GM10248 (cell line): ENCODE data around the gene GALNT6.

ENCODE experiments used
- CTCF ChIA-PET: fragments of 300-600 bp; sonication (Branson Sonifier 250); formaldehyde crosslinking; extraction: SDS; loops from one replicate; lab custom pipeline; 2021; ENCODE audit warnings: antibody characterized with exemption; lab: Yijun Ruan, JAX
- POLR2A ChIA-PET: fragments of 350-650 bp; sonication (Branson Sonifier 250); formaldehyde crosslinking; extraction: SDS; loops from one replicate; lab custom pipeline; 2020; ENCODE audit warnings: antibody characterized with exemption; lab: Yijun Ruan, JAX
- DNase-seq: peaks from one replicate; pipeline ENCODE4 v3.0.0; 2012; ENCODE audit errors: extremely low spot score
- TF ChIP-seq, protein P1 (sequence below): IDR thresholded peaks from 2 replicates; pipeline ENCODE4 v1.5.1; 2012; ENCODE audit warnings: mild to moderate bottlenecking, low read depth; ENCODE audit errors: extremely low read depth, missing control alignments, control extremely low read depth

GALNT6 gene

GRCh38 chr12:51373187-51373586 lies 18.0 kb downstream of the GALNT6 start:
- no peak for DNase-seq
- TF ChIP-seq, protein P1, sequence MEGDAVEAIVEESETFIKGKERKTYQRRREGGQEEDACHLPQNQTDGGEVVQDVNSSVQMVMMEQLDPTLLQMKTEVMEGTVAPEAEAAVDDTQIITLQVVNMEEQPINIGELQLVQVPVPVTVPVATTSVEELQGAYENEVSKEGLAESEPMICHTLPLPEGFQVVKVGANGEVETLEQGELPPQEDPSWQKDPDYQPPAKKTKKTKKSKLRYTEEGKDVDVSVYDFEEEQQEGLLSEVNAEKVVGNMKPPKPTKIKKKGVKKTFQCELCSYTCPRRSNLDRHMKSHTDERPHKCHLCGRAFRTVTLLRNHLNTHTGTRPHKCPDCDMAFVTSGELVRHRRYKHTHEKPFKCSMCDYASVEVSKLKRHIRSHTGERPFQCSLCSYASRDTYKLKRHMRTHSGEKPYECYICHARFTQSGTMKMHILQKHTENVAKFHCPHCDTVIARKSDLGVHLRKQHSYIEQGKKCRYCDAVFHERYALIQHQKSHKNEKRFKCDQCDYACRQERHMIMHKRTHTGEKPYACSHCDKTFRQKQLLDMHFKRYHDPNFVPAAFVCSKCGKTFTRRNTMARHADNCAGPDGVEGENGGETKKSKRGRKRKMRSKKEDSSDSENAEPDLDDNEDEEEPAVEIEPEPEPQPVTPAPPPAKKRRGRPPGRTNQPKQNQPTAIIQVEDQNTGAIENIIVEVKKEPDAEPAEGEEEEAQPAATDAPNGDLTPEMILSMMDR, result no peak

GRCh38 chr12:51372021-51372420 lies 19.2 kb downstream of the GALNT6 start:
- TF ChIP-seq, protein P1, result no peak
- POLR2A ChIA-PET, result no interaction called here
- CTCF ChIA-PET, result interaction anchor here (0.8 to 1.8 kb wide), 4 partner anchors 11 to 27 kb away, joined by 3 to 6 read pairs (median 4); partner anchors contain the start of gene GALNT6
- DNase-seq, result no peak

More at GRCh38 chr12:51373187-51373586, 18.0 kb downstream of the GALNT6 start:
- CTCF ChIA-PET, result no interaction called here
- POLR2A ChIA-PET, result no interaction called here

DNA sequence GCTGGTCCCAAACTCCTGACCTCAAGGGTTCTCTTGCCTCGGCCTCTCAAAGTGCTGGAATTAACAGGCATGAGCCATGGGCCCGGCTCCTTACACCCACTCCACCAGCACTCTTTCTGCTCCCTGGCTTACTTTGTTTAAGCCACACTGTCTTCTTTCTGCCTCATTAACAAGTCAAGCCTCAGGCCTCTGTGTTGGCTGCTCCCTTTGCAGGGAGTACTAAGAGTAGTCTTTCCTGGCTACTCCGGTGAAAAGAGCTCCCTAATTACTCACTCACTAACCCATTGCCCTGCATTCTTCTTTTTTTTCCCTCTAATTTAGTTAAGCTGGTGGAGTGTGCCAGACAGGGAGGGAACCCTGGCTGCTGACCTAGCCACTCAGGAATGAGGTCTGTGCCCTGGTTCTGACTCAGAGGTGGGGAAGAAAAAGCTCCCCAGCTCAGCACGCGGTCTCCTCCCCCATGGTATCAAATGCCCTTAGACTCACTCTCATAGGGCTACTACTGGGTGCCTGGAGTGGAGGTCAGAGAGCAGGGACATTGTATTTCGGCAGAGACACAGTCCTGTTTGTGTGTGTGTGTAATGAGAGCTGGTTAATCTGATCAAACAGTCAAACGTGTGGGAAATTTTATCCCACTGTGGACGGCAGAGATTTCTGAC lies 19.8 kb downstream of the GALNT6 start:
- ChIA-PET POLR2A (no interaction called here), CTCF (interaction anchor here (0.8 to 1.8 kb wide), 4 partner anchors 10 to 27 kb away, joined by 3 to 6 read pairs (median 4); partner anchors contain the start of gene GALNT6)

GRCh38 chr12:51370667-51371066 lies 20.5 kb downstream of the GALNT6 start:
- TF ChIP-seq, protein P1, result no peak
- CTCF ChIA-PET, result no interaction called here
- POLR2A ChIA-PET, result no interaction called here

More for the DNA sequence above, 19.8 kb downstream of the GALNT6 start:
- TF ChIP-seq, protein P1, result no peak
- no peak for DNase-seq

GRCh38 chr12:51369581-51369980 lies 21.6 kb downstream of the GALNT6 start:
- no peak for DNase-seq
- ChIA-PET POLR2A (interaction anchor here (1.0 to 1.1 kb wide), 2 partner anchors 20 to 286 kb away, joined by 4 to 8 read pairs; partner anchors contain the start of gene CSRNP2), CTCF (interaction anchor here (0.7 to 1.4 kb wide), 7 partner anchors 9 to 100 kb away, joined by 3 to 4 read pairs (median 3); no protein-coding TSS in a partner anchor)
- TF ChIP-seq, protein P1, result no peak

More at GRCh38 chr12:51370667-51371066, 20.5 kb downstream of the GALNT6 start:
- no peak for DNase-seq

GRCh38 chr12:51368640-51369517 lies 22.3 kb downstream of the GALNT6 start:
- ChIA-PET CTCF (interaction anchor here (0.7 to 1.4 kb wide), 7 partner anchors 8 to 99 kb away, joined by 3 to 4 read pairs (median 3); no protein-coding TSS in a partner anchor), POLR2A (interaction anchor here (1.0 to 1.1 kb wide), 2 partner anchors 21 to 286 kb away, joined by 4 to 8 read pairs; partner anchors contain the start of gene CSRNP2)
- TF ChIP-seq, protein P1, result no peak
- peak; percentile 97 for DNase-seq
